Panc1 (cell line): Measurements from ENCODE around the gene TMEM95.

ENCODE experiments used
- POLR2AphosphoS5 ChIP-seq: IDR thresholded peaks from 2 replicates; pipeline ENCODE4 v1.6.1; 2012; ENCODE audit warnings: mild to moderate bottlenecking, low read depth, low read length, moderate library complexity
- TF ChIP-seq, protein P1 (sequence below): fragments of 450-650 bp; IDR thresholded peaks from 2 replicates; pipeline ENCODE4 v1.5.1; 2017; ENCODE audit warnings: mild to moderate bottlenecking
- TF ChIP-seq, protein P2 (sequence below), 2 experiments: IDR thresholded peaks; 2 replicates each; pipeline ENCODE4 v1.6.1; 2011 to 2012; ENCODE audit warnings: low read depth in 2 of 2, control low read depth in 1 of 2, low read length in 1 of 2, mild to moderate bottlenecking in 1 of 2, moderate library complexity in 1 of 2; ENCODE audit not compliant: insufficient read depth in 1 of 2

DNA sequence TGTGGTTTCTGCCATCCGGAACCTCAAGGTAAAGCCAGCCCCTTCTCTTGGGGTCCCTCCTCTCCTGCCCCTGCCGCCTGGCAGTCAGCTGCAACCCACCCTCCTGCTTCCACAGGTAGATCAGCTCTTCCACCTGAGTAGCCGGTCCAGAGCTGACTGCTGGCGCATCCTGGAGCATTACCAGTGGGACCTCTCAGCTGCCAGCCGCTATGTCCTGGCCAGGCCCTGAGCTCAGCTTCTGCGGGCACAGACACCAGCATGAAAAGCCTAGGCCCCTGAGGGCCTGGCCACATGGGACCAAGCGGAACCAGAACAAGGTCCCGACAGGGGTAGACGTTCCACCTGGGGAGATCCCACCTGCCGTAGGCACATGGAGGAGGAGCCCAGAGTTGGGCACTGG, 33.9 kb downstream of the TMEM95 start:
- TF ChIP-seq, protein P1, sequence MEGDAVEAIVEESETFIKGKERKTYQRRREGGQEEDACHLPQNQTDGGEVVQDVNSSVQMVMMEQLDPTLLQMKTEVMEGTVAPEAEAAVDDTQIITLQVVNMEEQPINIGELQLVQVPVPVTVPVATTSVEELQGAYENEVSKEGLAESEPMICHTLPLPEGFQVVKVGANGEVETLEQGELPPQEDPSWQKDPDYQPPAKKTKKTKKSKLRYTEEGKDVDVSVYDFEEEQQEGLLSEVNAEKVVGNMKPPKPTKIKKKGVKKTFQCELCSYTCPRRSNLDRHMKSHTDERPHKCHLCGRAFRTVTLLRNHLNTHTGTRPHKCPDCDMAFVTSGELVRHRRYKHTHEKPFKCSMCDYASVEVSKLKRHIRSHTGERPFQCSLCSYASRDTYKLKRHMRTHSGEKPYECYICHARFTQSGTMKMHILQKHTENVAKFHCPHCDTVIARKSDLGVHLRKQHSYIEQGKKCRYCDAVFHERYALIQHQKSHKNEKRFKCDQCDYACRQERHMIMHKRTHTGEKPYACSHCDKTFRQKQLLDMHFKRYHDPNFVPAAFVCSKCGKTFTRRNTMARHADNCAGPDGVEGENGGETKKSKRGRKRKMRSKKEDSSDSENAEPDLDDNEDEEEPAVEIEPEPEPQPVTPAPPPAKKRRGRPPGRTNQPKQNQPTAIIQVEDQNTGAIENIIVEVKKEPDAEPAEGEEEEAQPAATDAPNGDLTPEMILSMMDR: no peak
- TF ChIP-seq, protein P2, sequence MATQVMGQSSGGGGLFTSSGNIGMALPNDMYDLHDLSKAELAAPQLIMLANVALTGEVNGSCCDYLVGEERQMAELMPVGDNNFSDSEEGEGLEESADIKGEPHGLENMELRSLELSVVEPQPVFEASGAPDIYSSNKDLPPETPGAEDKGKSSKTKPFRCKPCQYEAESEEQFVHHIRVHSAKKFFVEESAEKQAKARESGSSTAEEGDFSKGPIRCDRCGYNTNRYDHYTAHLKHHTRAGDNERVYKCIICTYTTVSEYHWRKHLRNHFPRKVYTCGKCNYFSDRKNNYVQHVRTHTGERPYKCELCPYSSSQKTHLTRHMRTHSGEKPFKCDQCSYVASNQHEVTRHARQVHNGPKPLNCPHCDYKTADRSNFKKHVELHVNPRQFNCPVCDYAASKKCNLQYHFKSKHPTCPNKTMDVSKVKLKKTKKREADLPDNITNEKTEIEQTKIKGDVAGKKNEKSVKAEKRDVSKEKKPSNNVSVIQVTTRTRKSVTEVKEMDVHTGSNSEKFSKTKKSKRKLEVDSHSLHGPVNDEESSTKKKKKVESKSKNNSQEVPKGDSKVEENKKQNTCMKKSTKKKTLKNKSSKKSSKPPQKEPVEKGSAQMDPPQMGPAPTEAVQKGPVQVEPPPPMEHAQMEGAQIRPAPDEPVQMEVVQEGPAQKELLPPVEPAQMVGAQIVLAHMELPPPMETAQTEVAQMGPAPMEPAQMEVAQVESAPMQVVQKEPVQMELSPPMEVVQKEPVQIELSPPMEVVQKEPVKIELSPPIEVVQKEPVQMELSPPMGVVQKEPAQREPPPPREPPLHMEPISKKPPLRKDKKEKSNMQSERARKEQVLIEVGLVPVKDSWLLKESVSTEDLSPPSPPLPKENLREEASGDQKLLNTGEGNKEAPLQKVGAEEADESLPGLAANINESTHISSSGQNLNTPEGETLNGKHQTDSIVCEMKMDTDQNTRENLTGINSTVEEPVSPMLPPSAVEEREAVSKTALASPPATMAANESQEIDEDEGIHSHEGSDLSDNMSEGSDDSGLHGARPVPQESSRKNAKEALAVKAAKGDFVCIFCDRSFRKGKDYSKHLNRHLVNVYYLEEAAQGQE (IDR thresholded peaks at IDR 0.05; ENCODE audit: insufficient read depth in 1 of 2, low read depth in 2 of 2, low read length in 1 of 2): no peak
- no peak for TF ChIP-seq POLR2AphosphoS5
